HCT116 (cell line): ENCODE measurements around the gene ERC2. TPM values are rescaled to one million over a fixed set of nuclear protein-coding genes. Genes with fewer than 3 reads are reported as not detected.

Source experiments
- ATAC-seq: fragments of 200-7000 bp; cut with Tn5 transposase; 2 replicates; pipeline ENCODE4 v1.9.1; 2020; ENCODE audit warnings: mild to moderate bottlenecking, moderate library complexity
- BruUV-seq: library from RNA; stranded (reverse); fragments of 400-500 nt; replicated peaks from 2 replicates; lab custom pipeline; 2021; lab: Mats Ljungman, UMichigan
- CTCF ChIA-PET: fragments of 300-600 bp; sonication (Branson Sonifier 250); formaldehyde crosslinking; loops from one replicate; lab custom pipeline; 2021; ENCODE audit warnings: antibody characterized with exemption; lab: Charles Lee
- POLR2A ChIA-PET: fragments of 300-600, 350-600 bp; sonication (Branson Sonifier 250); formaldehyde crosslinking; loops from one replicate; lab custom pipeline; 2021; ENCODE audit warnings: antibody characterized with exemption; lab: Charles Lee
- RAD21 ChIA-PET, 2 experiments: fragments of 300-600 bp; sonication (Branson Sonifier 250); formaldehyde crosslinking; loops; one replicate each; lab custom pipeline; 2023; ENCODE audit warnings: low total read pairs in 2 of 2; ENCODE audit not compliant: uncharacterized antibody in 2 of 2, unreplicated experiment in 2 of 2, low non-redundant PET in 1 of 2; lab: Charles Lee
- DNase-seq: peaks from one replicate; pipeline ENCODE4 v3.0.0-alpha.2; 2010; ENCODE audit warnings: low read depth, low spot score
- H2AFZ ChIP-seq: fragments of 200-600 bp; shearing (Covaris generic), sonication (generic); 2 replicates; pipeline ENCODE4 v1.6.1; 2017; ENCODE audit warnings: low read depth, mixed run types, mixed read lengths, antibody characterized with exemption, low read length; ENCODE audit not compliant: poor library complexity, severe bottlenecking
- H3K27ac ChIP-seq: 2 replicates; pipeline ENCODE4 v1.5.1; 2012; ENCODE audit warnings: low read depth, low read length
- H3K27me3 ChIP-seq: fragments of 200-600 bp; sonication (generic); 2 replicates; pipeline ENCODE4 v1.6.1; 2016; ENCODE audit warnings: mixed run types, low read length, mixed read lengths; ENCODE audit not compliant: insufficient read depth
- H3K36me3 ChIP-seq, 2 experiments: fragments of 200-500 bp in 1 of 2; fragments of 200-600 bp in 1 of 2; sonication (Bioruptor generic) in 1 of 2; sonication (generic) in 1 of 2; 2 replicates each; pipeline versions ENCODE4 v1.5.1 to v1.6.1; 2014 to 2016; ENCODE audit warnings: low read length in 2 of 2, inconsistent platforms in 1 of 2, mixed read lengths in 1 of 2, mixed run types in 1 of 2; ENCODE audit not compliant: insufficient read depth in 2 of 2, control insufficient read depth in 1 of 2
- H3K4me1 ChIP-seq, 2 experiments: fragments of 200-600 bp in 1 of 2; sonication (generic) in 1 of 2; 2 replicates each; pipeline versions ENCODE4 v1.5.1 to v1.6.1; 2012 to 2017; ENCODE audit warnings: low read length in 2 of 2, inconsistent platforms in 1 of 2, mild to moderate bottlenecking in 1 of 2, mixed read lengths in 1 of 2, mixed run types in 1 of 2, moderate library complexity in 1 of 2; ENCODE audit not compliant: insufficient read depth in 2 of 2, control insufficient read depth in 1 of 2
- H3K4me2 ChIP-seq: fragments of 200-600 bp; sonication (generic); 2 replicates; pipeline ENCODE4 v1.6.1; 2017; ENCODE audit warnings: mixed run types, low read length, mixed read lengths
- H3K4me3 ChIP-seq, 2 experiments: fragments of 200-600 bp in 1 of 2; sonication (generic) in 1 of 2; replicated peaks in 1 of 2; 2 replicates each; pipeline ENCODE4 v1.5.1; 2011 to 2016; ENCODE audit warnings: low read length in 2 of 2, control low read depth in 1 of 2, low read depth in 1 of 2, mild to moderate bottlenecking in 1 of 2, mixed read lengths in 1 of 2, mixed run types in 1 of 2
- H3K79me2 ChIP-seq: fragments of 200-600 bp; sonication (generic); 2 replicates; pipeline ENCODE4 v1.6.1; 2017; ENCODE audit warnings: mild to moderate bottlenecking, mixed run types, low read length, moderate library complexity, mixed read lengths; ENCODE audit not compliant: insufficient read depth
- H3K9ac ChIP-seq: fragments of 200-600 bp; sonication (generic); 2 replicates; pipeline ENCODE4 v1.6.1; 2016; ENCODE audit warnings: low read length, mixed read lengths
- H3K9me2 ChIP-seq: fragments of 200-600 bp; sonication (generic), shearing (Covaris generic); 2 replicates; pipeline ENCODE4 v1.6.1; 2017; ENCODE audit warnings: mixed run types, mild to moderate bottlenecking, moderate library complexity; ENCODE audit not compliant: insufficient read depth
- H3K9me3 ChIP-seq, 2 experiments: fragments of 200-500 bp in 1 of 2; fragments of 200-600 bp in 1 of 2; sonication (Bioruptor generic) in 1 of 2; sonication (generic) in 1 of 2; 2 replicates each; pipeline ENCODE4 v1.6.1; 2014 to 2017; ENCODE audit warnings: low read length in 2 of 2, mixed read lengths in 2 of 2, inconsistent platforms in 1 of 2, low read depth in 1 of 2, mild to moderate bottlenecking in 1 of 2, mixed run types in 1 of 2, moderate library complexity in 1 of 2; ENCODE audit not compliant: control insufficient read depth in 1 of 2, insufficient read depth in 1 of 2
- H4K20me1 ChIP-seq: fragments of 200-600 bp; sonication (generic), shearing (Covaris generic); 2 replicates; pipeline ENCODE4 v1.6.1; 2017; ENCODE audit warnings: mixed run types, mild to moderate bottlenecking, moderate library complexity; ENCODE audit not compliant: insufficient read depth
- CBX3 ChIP-seq: IDR thresholded peaks from 2 replicates; pipeline ENCODE4 v1.6.1; 2012; ENCODE audit warnings: low read depth
- CEBPB ChIP-seq: IDR thresholded peaks from 2 replicates; pipeline ENCODE4 v1.6.1; 2012; ENCODE audit warnings: low read depth
- EGR1 ChIP-seq: IDR thresholded peaks from 2 replicates; pipeline ENCODE4 v1.6.1; 2012; ENCODE audit warnings: low read depth
- ELF1 ChIP-seq: IDR thresholded peaks from 2 replicates; pipeline ENCODE4 v1.6.1; 2012; ENCODE audit warnings: low read depth, borderline replicate concordance
- EZH2phosphoT487 ChIP-seq: fragments of 200-600 bp; IDR thresholded peaks from 2 replicates; pipeline ENCODE4 v1.6.1; 2018; ENCODE audit warnings: antibody characterized with exemption, borderline replicate concordance
- FOSL1 ChIP-seq: IDR thresholded peaks from 2 replicates; pipeline ENCODE4 v1.6.1; 2012; ENCODE audit warnings: low read depth
- JUND ChIP-seq: IDR thresholded peaks from 2 replicates; pipeline ENCODE4 v1.6.1; 2012
- POLR2A ChIP-seq: IDR thresholded peaks from 2 replicates; pipeline ENCODE4 v1.7.0; 2011; ENCODE audit warnings: borderline replicate concordance; ENCODE audit not compliant: insufficient read depth, insufficient read length; ENCODE audit errors: extremely low read depth
- POLR2AphosphoS5 ChIP-seq: IDR thresholded peaks from 2 replicates; pipeline ENCODE4 v1.6.1; 2011; ENCODE audit warnings: mild to moderate bottlenecking, low read depth, low read length, moderate library complexity
- RAD21 ChIP-seq: IDR thresholded peaks from 2 replicates; pipeline ENCODE4 v1.6.1; 2012; ENCODE audit warnings: low read depth, mild to moderate bottlenecking
- SIN3A ChIP-seq: IDR thresholded peaks from 2 replicates; pipeline ENCODE4 v1.6.1; 2012; ENCODE audit warnings: low read depth
- SP1 ChIP-seq: IDR thresholded peaks from 2 replicates; pipeline ENCODE4 v1.6.1; 2012; ENCODE audit warnings: low read depth
- SRF ChIP-seq: IDR thresholded peaks from 2 replicates; pipeline ENCODE4 v1.6.1; 2012; ENCODE audit warnings: low read depth
- TCF7L2 ChIP-seq: IDR thresholded peaks from 2 replicates; pipeline ENCODE4 v1.7.0; 2011; ENCODE audit warnings: borderline replicate concordance, inconsistent platforms; ENCODE audit not compliant: insufficient read depth, insufficient read length; ENCODE audit errors: extremely low read depth
- ZFX ChIP-seq: fragments of 450-650 bp; IDR thresholded peaks from 2 replicates; pipeline ENCODE4 v1.6.1; 2017
- ZNF274 ChIP-seq: fragments of 200-500 bp; sonication (Bioruptor generic); IDR thresholded peaks from 2 replicates; pipeline ENCODE4 v1.6.1; 2014; ENCODE audit warnings: mild to moderate bottlenecking, low read depth, low read length, inconsistent platforms
- intact Hi-C: fragments of 100-400 bp; cut with micrococcal nuclease; formaldehyde crosslinking; loops from 2 replicates; pipeline ENCODE4 v1.10.0; 2022
- total RNA-seq: library from RNA; stranded (reverse); gene quantifications from one replicate; pipeline ENCODE4 v1.2.1, GENCODE V29; 2021; ENCODE audit not compliant: unreplicated experiment
- TF ChIP-seq, protein P1 (sequence below): IDR thresholded peaks from 2 replicates; pipeline ENCODE4 v1.6.1; 2012
- TF ChIP-seq, protein P2 (sequence below), 3 experiments: fragments of 200-600 bp in 1 of 3; sonication (generic) in 1 of 3; IDR thresholded peaks in 2 of 3; conservative IDR thresholded peaks in 1 of 3; 2 replicates each; pipeline ENCODE4 v1.5.1; 2012 to 2017; ENCODE audit warnings: low read depth in 2 of 3, low read length in 2 of 3, antibody characterized with exemption in 1 of 3, borderline replicate concordance in 1 of 3, control low read depth in 1 of 3, mild to moderate bottlenecking in 1 of 3, mixed read lengths in 1 of 3, mixed run types in 1 of 3, moderate library complexity in 1 of 3; ENCODE audit not compliant: insufficient read depth in 1 of 3

ERC2 gene
- total RNA-seq, 1 experiment from 2014 or later: not detected

DNA sequence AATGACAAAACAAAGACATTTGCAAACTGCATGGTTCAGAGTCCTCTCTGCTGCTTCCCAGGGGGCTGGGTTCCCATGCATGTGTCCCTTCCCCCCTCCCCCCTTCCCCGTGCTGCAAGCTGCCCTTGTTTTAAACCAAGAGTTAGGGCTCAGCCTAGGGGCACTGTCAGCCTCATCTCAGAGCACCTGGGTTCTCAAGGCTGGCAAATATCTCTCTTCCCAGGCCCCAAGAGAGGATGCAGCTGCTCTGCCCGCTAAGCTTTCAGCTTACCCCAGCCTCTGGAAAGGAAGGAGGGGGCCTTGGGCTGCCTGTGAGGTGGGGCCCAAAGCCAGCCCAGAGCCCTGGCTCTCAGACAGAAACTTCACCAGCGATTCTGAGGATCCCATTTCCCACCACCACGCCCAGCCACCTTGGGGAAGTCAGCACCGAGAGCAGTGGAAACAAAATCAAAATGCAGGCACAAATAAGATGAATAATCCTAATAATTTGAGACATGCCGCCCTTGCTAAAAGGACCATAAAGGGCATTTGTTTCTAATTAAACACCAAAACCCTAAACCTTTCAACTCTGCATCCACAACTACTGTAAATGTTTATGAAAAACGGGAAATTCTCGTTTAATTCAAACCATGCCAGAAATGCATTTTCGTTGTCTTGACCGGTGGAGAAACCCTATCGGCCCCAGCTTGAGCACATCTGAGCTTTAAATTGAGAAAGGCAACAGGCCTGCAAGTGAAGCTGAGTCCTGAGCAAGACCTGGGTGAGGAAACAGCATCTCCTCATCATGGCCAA, 913.4 kb downstream of the ERC2 start:
- Histone ChIP-seq H3K4me3 (no peak overlapping the region), H3K36me3 (no peaks in the 10 kb centered on the region), H3K9me2 (no peaks in the 10 kb centered on the region), H3K79me2 (no peaks in the 10 kb centered on the region), H3K9me3 (peaks cover 8 to 9% of the 10 kb centered on the region in 2 experiments; a peak in 2 of 4 replicates), H3K4me1 (no peaks in the 10 kb centered on the region), H3K4me2 (no peak overlapping the region), H3K9ac (no peak overlapping the region), H3K27ac (no peak overlapping the region), H2AFZ (no peak overlapping the region), H4K20me1 (no peaks in the 10 kb centered on the region), H3K27me3 (no peaks in the 10 kb centered on the region)
- CTCF ChIA-PET: no interaction called here
- no peak for DNase-seq
- POLR2A ChIA-PET: no interaction called here
- RAD21 ChIA-PET: no interaction called here
- no TSS peak for BruUV-seq
- TF ChIP-seq ZFX: no peak
- TF ChIP-seq, protein P1, sequence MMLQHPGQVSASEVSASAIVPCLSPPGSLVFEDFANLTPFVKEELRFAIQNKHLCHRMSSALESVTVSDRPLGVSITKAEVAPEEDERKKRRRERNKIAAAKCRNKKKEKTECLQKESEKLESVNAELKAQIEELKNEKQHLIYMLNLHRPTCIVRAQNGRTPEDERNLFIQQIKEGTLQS: no peak
- no peak for ATAC-seq
- intact Hi-C loops: no loop called here

DNA sequence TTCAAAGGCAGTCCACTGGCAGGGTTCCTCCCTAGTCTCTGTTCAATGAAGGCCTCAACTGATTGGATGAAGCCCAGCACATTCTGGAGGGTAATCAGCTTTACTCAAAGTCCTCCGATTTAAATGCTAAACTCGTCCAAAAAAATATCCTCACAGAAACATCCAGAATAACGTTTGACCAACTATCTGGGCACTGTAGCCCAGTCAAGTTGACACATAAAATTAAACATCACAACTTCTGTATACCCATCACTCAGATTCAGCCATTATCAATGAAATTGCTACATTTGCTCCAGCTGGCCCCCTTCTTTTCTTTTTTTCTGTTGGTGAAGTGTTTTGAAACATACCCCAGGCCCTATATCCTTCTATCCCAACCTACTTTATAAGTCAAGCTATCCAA, 916.6 kb downstream of the ERC2 start:
- DNase-seq: no peak
- no peaks in the 10 kb centered on the region for H4K20me1 ChIP-seq
- no peak overlapping the region for H2AFZ ChIP-seq
- no peak overlapping the region for H3K27ac ChIP-seq
- intact Hi-C loops: no loop called here
- H3K79me2 ChIP-seq: no peaks in the 10 kb centered on the region
- peaks cover 0 to 2% of the 10 kb centered on the region in 2 experiments; a peak in 1 of 4 replicates for H3K9me3 ChIP-seq
- no peaks in the 10 kb centered on the region for H3K9me2 ChIP-seq
- H3K4me3 ChIP-seq: no peak overlapping the region
- ChIA-PET CTCF (no interaction called here), POLR2A (no interaction called here), RAD21 (no interaction called here)
- no peak overlapping the region for H3K4me2 ChIP-seq
- no peak for ATAC-seq
- H3K36me3 ChIP-seq: no peaks in the 10 kb centered on the region
- no TSS peak for BruUV-seq
- H3K4me1 ChIP-seq: no peaks in the 10 kb centered on the region
- H3K27me3 ChIP-seq: no peaks in the 10 kb centered on the region
- H3K9ac ChIP-seq: no peak overlapping the region
- TF ChIP-seq POLR2A (no peak), JUND (no peak), TCF7L2 (no peak), ZNF274 (no peak), CEBPB (no peak), EZH2phosphoT487 (no peak), ELF1 (no peak), ZFX (no peak), EGR1 (no peak), RAD21 (no peak), SIN3A (no peak), POLR2AphosphoS5 (no peak), FOSL1 (no peak), SRF (no peak), CBX3 (no peak), SP1 (no peak)
- TF ChIP-seq, protein P1: no peak
- TF ChIP-seq, protein P2, sequence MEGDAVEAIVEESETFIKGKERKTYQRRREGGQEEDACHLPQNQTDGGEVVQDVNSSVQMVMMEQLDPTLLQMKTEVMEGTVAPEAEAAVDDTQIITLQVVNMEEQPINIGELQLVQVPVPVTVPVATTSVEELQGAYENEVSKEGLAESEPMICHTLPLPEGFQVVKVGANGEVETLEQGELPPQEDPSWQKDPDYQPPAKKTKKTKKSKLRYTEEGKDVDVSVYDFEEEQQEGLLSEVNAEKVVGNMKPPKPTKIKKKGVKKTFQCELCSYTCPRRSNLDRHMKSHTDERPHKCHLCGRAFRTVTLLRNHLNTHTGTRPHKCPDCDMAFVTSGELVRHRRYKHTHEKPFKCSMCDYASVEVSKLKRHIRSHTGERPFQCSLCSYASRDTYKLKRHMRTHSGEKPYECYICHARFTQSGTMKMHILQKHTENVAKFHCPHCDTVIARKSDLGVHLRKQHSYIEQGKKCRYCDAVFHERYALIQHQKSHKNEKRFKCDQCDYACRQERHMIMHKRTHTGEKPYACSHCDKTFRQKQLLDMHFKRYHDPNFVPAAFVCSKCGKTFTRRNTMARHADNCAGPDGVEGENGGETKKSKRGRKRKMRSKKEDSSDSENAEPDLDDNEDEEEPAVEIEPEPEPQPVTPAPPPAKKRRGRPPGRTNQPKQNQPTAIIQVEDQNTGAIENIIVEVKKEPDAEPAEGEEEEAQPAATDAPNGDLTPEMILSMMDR (IDR thresholded peaks at IDR 0.05 in 2 of 3, conservative IDR thresholded peaks at IDR 0.05 in 1 of 3; ENCODE audit: borderline replicate concordance in 1 of 3, insufficient read depth in 1 of 3, low read depth in 2 of 3, low read length in 2 of 3): no peak
